HepG2 (cell line): ENCODE results near the gene CCDC142. TPM values are rescaled to one million over a fixed set of nuclear protein-coding genes. Genes with fewer than 3 reads are reported as not detected.
A peak's percentile ranks its signal among the peaks of the same experiment; 100 is the strongest.

Experiments used
- CREB1 ChIP-seq, 2 experiments: fragments of 450-650 bp in 1 of 2; IDR thresholded peaks; 2 replicates each; pipeline ENCODE4 v1.6.1; 2016 to 2017; ENCODE audit warnings: control low read depth in 1 of 2, mild to moderate bottlenecking in 1 of 2, missing compliant biosample characterization in 1 of 2, missing genetic modification characterization in 1 of 2
- EEA1 ChIP-seq: sonication (generic); formaldehyde crosslinking; IDR thresholded peaks from 2 replicates; pipeline ENCODE4 v1.5.1; 2020; ENCODE audit warnings: mild to moderate bottlenecking, missing genetic modification reagents, borderline replicate concordance
- FUBP1 ChIP-seq: sonication (generic); formaldehyde crosslinking; IDR thresholded peaks from 2 replicates; pipeline ENCODE4 v1.5.1; 2020; ENCODE audit warnings: missing genetic modification reagents, mild to moderate bottlenecking, borderline replicate concordance
- KAT8 ChIP-seq: IDR thresholded peaks from 2 replicates; pipeline ENCODE4 v1.6.1; 2016; ENCODE audit warnings: missing genetic modification reagents, missing compliant biosample characterization
- SIX1 ChIP-seq: sonication (generic); formaldehyde crosslinking; IDR thresholded peaks from 2 replicates; pipeline ENCODE4 v1.4.0; 2020; ENCODE audit warnings: missing genetic modification reagents, borderline replicate concordance
- ZBTB44 ChIP-seq: sonication (generic); formaldehyde crosslinking; IDR thresholded peaks from 2 replicates; pipeline ENCODE4 v1.4.0; 2020; ENCODE audit warnings: missing genetic modification reagents
- ZKSCAN5 ChIP-seq: sonication (generic); formaldehyde crosslinking; IDR thresholded peaks from 2 replicates; pipeline ENCODE4 v1.5.1; 2020; ENCODE audit warnings: mild to moderate bottlenecking, missing genetic modification reagents
- ZMYM4 ChIP-seq: sonication (generic); formaldehyde crosslinking; IDR thresholded peaks from 2 replicates; pipeline ENCODE4 v1.8.1; 2023; ENCODE audit warnings: mild to moderate bottlenecking, missing genetic modification reagents
- ZNF282 ChIP-seq: fragments of 450-650 bp; IDR thresholded peaks from 2 replicates; pipeline ENCODE4 v1.6.1; 2018; ENCODE audit not compliant: partially characterized antibody
- ZNF362 ChIP-seq: sonication (generic); formaldehyde crosslinking; IDR thresholded peaks from 2 replicates; pipeline ENCODE4 v1.4.0; 2020; ENCODE audit warnings: missing genetic modification reagents, mild to moderate bottlenecking, borderline replicate concordance
- ZNF431 ChIP-seq: sonication (generic); formaldehyde crosslinking; IDR thresholded peaks from 2 replicates; pipeline ENCODE4 v1.9.0; 2022; ENCODE audit warnings: missing genetic modification reagents, low read depth, mild to moderate bottlenecking, borderline replicate concordance
- ZNF468 ChIP-seq: sonication (generic); formaldehyde crosslinking; IDR thresholded peaks from 2 replicates; pipeline ENCODE4 v1.8.0; 2022; ENCODE audit warnings: mild to moderate bottlenecking, moderate library complexity, missing genetic modification reagents
- ZNF546 ChIP-seq: sonication (generic); formaldehyde crosslinking; conservative IDR thresholded peaks from 2 replicates; pipeline ENCODE4 v1.8.1; 2023; ENCODE audit warnings: mild to moderate bottlenecking, missing genetic modification reagents
- ZNF790 ChIP-seq: sonication (generic); formaldehyde crosslinking; IDR thresholded peaks from 2 replicates; pipeline ENCODE4 v1.8.0; 2022; ENCODE audit warnings: missing genetic modification reagents, mild to moderate bottlenecking, borderline replicate concordance
- ZSCAN9 ChIP-seq: IDR thresholded peaks from 2 replicates; pipeline ENCODE4 v1.6.1; 2016; ENCODE audit warnings: borderline replicate concordance
- polyA plus RNA-seq, 8 experiments: library from polyadenylated mRNA; depleted of rRNA in 3 of 8; stranded (reverse) in 7 of 8; unstranded in 1 of 8; fragments of >200 nt; fragmentation: Illumina TruSeq in 4 of 8; extraction: Trizol in 4 of 8; gene quantifications; 2 replicates each; pipeline versions ENCODE4 v1.2.1 to v1.2.3, GENCODE V29; 2011 to 2016; ENCODE audit warnings: low read depth in 4 of 8, missing spikeins in 1 of 8, mixed read lengths in 1 of 8; ENCODE audit not compliant: insufficient read depth in 1 of 8
- total RNA-seq, 5 experiments: library from RNA; depleted of rRNA; stranded (reverse); fragments of >200 nt; fragmentation: Illumina TruSeq; extraction: Trizol; gene quantifications; 2 replicates each; pipeline ENCODE4 v1.2.3, GENCODE V29; 2016; ENCODE audit warnings: low read depth in 1 of 5
- TF ChIP-seq, protein P1 (sequence below): sonication (generic); formaldehyde crosslinking; IDR thresholded peaks from 2 replicates; pipeline ENCODE4 v1.4.0; 2020; ENCODE audit warnings: low read depth, missing genetic modification reagents
- TF ChIP-seq, protein P2 (sequence below): sonication (generic); formaldehyde crosslinking; conservative IDR thresholded peaks from 2 replicates; pipeline ENCODE4 v1.8.0; 2022; ENCODE audit warnings: missing genetic modification reagents

The CCDC142 gene
- total and polyA plus RNA-seq, 2 of the 13 experiments (the other 11 are each of a cell fraction or from before 2014, with no cell fraction given): 14.7 to 30.4 TPM

- TF ChIP-seq CREB1 (IDR thresholded peaks at IDR 0.05) (peak; percentile 72), CREB1 (CRISPR knock-in tag; IDR thresholded peaks at IDR 0.05) (peak; percentile 95), ZNF362 (no peak), ZNF790 (CRISPR knock-in tag) (no peak), ZBTB44 (CRISPR knock-in tag) (no peak), ZNF282 (no peak), FUBP1 (CRISPR knock-in tag) (no peak; the same call in 1 of the 2 replicates), ZKSCAN5 (no peak), EEA1 (no peak), ZSCAN9 (CRISPR knock-in tag) (peak; percentile 87), ZNF431 (CRISPR knock-in tag) (no peak), KAT8 (CRISPR knock-in tag) (peak; percentile 89), ZMYM4 (CRISPR knock-in tag) (peak; percentile 30; the same call in 1 of the 2 replicates), ZNF468 (CRISPR knock-in tag) (no peak), ZNF546 (peak; percentile 93; the same call in 1 of the 2 replicates), SIX1 (CRISPR knock-in tag) (0 out of 2 replicates have a peak, but pooled peaks have one; percentile 16)
- TF ChIP-seq, protein P1, sequence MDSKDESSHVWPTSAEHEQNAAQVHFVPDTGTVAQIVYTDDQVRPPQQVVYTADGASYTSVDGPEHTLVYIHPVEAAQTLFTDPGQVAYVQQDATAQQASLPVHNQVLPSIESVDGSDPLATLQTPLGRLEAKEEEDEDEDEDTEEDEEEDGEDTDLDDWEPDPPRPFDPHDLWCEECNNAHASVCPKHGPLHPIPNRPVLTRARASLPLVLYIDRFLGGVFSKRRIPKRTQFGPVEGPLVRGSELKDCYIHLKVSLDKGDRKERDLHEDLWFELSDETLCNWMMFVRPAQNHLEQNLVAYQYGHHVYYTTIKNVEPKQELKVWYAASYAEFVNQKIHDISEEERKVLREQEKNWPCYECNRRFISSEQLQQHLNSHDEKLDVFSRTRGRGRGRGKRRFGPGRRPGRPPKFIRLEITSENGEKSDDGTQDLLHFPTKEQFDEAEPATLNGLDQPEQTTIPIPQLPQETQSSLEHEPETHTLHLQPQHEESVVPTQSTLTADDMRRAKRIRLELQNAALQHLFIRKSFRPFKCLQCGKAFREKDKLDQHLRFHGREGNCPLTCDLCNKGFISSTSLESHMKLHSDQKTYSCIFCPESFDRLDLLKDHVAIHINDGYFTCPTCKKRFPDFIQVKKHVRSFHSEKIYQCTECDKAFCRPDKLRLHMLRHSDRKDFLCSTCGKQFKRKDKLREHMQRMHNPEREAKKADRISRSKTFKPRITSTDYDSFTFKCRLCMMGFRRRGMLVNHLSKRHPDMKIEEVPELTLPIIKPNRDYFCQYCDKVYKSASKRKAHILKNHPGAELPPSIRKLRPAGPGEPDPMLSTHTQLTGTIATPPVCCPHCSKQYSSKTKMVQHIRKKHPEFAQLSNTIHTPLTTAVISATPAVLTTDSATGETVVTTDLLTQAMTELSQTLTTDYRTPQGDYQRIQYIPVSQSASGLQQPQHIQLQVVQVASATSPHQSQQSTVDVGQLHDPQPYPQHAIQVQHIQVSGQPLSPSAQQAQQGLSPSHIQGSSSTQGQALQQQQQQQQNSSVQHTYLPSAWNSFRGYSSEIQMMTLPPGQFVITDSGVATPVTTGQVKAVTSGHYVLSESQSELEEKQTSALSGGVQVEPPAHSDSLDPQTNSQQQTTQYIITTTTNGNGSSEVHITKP (CRISPR knock-in tag): peak; percentile 43; the same call in 1 of the 2 replicates
- TF ChIP-seq, protein P2, sequence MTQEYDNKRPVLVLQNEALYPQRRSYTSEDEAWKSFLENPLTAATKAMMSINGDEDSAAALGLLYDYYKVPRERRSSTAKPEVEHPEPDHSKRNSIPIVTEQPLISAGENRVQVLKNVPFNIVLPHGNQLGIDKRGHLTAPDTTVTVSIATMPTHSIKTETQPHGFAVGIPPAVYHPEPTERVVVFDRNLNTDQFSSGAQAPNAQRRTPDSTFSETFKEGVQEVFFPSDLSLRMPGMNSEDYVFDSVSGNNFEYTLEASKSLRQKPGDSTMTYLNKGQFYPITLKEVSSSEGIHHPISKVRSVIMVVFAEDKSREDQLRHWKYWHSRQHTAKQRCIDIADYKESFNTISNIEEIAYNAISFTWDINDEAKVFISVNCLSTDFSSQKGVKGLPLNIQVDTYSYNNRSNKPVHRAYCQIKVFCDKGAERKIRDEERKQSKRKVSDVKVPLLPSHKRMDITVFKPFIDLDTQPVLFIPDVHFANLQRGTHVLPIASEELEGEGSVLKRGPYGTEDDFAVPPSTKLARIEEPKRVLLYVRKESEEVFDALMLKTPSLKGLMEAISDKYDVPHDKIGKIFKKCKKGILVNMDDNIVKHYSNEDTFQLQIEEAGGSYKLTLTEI (CRISPR knock-in tag): no peak
Measured at GRCh38 chr2:74525717-74526648, 43.2 kb upstream of the CCDC142 start, which contains the start of gene DQX1 (continued).
